Measurements from ENCODE around the gene CLIC6.
"Not testable (repeated sequence)": the region's sequence is repeated elsewhere in the genome, so short reads cannot be mapped to it uniquely, and the experiment has no call there.

Gene CLIC6

DNA sequence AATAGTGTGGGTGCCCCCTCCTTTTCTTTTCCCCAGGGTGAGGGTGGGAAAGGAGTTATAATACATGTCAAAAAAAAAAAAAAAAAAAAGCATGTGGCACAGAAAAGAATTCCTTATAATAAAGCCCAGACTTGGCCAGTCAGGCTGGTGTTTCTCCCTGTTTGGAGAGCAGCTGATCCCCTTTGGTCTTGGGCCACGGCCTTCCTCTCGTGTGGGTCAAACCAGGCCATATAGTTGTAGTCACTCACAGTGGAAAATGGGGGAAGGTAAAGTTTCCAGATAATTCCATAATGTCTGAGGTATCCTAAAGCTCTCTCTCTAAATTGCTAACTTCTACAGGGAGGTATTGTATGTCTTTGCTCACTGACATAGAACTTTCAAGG, 22.0 kb downstream of the CLIC6 start:
- in situ Hi-C loops (cut with HindIII; ENCODE audit: low sequenced_read_pairs) = no loop called here

DNA sequence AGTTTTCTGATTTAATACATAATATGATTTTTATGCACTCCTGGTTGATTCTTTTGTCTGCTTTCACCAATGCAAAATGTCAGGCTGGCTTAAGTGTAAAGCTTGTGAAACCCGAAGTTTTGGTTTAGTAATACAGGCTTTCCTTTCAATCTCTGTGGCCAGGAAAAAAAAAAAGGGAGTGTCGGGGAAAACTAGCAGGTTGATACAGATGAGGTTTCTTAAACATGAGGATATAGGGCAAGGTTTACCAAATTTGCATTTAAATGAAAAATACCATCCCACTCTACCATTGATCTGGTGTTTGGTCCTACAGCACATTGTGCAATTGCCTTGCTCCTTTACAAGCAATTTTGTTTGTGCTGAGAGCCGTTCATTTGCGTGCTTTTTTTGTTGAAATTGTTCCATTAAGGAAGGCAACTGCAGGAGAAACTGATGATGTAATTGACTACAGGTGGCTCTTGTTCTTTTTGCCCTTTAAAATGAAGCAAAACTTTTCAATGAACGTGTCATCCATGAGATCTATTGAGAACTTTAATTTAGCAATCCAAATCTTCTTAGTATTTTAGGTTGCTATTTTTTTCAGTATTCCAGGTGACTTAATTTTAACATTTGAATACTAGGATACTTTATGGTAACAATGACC, 22.7 kb downstream of the CLIC6 start:
- in situ Hi-C loops (cut with HindIII; ENCODE audit: low sequenced_read_pairs) = no loop called here

DNA sequence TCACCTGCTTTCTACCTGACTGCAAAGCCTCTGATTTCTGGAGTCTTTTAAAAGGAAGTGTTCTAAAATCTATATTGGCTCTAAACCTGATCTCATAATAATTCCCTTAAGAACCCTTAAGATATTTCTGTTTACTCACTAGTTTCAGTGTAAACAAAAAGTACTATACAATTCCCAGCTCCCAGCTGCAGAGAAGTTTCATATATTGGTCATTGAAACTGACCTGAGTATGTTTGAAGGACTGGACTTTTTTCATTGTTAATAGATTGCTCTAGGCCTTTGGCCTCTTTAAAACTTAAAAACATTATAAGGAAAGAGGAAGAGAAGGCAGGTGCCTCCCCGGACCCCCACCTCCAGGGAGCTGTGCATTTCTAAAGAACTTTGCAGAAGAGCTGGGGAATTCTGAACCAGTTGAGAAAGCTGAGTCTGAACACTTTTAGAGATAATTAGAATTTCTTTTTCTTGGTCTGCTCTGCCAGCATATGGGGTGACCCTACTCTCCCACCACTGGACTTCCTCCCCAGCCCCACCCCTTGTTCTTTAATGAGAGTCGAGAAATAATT, 23.7 kb downstream of the CLIC6 start:
- in situ Hi-C loops (cut with HindIII; ENCODE audit: low sequenced_read_pairs) = no loop called here

DNA sequence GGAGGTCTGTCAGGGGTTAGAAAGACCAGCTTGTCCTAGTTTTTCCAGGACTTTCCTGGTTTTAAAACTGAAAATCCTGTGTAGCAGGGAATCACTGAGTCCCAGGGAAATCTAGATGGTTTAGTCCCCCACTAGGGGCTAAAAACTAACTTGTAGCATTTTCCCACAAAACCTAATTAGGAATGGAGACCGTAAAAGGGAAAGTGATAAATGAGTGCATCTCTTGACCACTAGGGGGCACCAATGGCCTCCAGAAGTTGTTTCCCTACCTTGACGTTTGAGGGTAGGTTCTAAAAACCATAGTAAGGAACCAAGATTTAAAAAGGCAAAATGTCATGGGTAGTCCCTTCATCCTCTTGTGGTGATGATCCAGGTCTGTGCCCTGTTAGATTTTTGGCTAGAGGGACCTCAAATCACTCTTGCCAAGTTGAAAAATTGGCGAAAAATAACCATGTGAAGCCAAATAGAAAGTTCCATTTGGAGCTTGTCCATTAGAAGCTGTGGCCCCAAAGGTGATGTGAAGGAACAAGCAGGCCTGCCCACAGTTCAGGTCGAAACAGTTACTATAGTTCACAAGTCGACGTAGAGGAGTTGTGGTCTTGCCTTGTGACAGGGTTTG, 24.5 kb downstream of the CLIC6 start:
- in situ Hi-C loops (cut with HindIII; ENCODE audit: low sequenced_read_pairs) = no loop called here

DNA sequence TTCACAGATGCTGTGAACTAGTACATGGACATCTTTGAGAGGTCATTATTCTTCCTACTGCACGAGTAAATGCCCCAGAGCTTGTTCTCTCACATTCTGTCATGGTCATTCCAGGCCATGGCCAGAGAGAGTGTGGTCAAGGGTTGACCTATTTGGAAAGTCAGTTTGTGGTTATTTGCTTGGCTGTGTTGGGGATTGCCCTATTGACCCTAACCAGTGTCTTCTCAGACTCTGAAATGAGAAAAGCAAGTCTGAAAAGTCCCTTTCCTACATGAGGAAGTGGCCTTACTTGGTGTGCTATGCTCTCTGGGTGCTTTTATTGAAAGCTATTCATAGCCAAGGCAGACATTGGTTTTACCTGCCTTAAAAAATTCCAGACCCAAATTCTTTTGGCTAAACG, 26.6 kb downstream of the CLIC6 start:
- in situ Hi-C loops (cut with HindIII; ENCODE audit: low sequenced_read_pairs) = no loop called here

DNA sequence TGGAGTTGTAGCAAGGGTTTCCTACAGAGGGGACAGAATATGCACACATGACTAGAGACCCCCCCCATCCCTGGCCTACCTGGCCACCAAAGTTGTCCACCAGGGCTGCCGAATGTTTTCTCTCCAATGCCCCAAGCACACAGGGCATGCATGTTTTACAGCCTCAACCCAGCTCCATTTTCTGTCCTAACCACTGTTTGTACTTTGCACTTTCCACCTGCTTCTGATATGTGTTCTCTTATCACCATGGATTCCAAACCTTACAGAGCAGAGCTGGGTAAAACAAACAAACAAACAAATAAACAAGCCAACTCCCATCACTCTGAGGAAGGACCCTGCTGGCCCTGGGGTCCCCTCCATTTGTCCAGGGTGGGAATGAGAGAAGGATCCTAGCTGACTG, 27.3 kb downstream of the CLIC6 start:
- in situ Hi-C loops (cut with HindIII; ENCODE audit: low sequenced_read_pairs) = no loop called here

DNA sequence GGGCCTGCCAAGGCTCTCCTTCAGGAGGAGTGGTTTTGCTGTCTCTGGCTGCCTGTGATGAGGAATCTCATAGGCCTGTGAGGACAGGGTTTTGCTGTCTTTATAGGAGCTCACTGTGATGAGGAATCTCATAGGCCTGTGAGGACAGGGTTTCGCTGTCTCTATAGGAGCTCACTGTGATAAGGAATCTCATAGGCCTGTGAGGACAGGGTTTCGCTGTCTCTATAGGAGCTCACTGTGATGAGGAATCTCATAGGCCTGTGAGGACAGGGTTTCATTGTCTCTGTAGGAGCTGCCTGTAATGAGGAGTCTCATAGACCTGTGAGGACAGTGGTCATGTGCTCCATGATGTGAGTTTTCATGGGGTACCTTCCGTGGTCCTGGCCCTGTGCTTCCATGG, 29.0 kb downstream of the CLIC6 start:
- in situ Hi-C loops (cut with HindIII; ENCODE audit: low sequenced_read_pairs) = no loop called here

DNA sequence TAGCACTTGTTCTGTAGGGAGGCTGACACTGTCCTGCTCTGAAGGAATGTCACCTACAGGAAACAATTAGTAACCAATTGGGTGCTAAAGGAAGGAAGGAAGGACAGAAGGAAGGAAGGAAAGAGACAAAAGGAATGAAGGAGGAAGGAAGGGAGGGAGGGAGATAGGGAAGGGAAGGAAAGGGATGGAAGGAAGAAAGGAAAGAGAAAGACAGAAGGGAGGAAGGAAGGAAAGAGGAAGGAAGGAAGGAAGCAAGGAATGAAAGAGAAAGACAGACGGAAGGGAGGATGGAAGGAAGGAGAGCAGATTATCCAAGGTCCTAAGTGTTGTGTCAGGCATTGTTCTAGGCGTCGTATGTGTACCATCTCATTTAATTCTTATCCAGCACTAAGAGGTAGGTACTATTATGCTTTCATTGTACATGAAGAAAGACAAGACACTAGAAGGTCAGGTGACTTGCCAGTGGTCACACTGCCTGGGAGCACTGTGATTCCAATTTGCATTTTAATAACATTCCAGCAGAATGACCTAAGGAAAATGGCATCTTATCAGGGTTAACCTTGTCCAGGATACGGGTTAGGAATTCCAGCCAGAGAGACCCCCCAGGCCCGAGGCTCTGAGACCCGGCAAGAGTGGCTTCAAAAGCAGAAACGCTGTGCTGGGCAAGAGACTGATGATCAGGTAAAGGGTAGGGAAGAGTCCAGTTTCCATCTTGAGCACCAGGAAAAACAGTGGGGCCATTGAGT, 29.6 kb downstream of the CLIC6 start:
- in situ Hi-C loops (cut with HindIII; ENCODE audit: low sequenced_read_pairs) = no loop called here

DNA sequence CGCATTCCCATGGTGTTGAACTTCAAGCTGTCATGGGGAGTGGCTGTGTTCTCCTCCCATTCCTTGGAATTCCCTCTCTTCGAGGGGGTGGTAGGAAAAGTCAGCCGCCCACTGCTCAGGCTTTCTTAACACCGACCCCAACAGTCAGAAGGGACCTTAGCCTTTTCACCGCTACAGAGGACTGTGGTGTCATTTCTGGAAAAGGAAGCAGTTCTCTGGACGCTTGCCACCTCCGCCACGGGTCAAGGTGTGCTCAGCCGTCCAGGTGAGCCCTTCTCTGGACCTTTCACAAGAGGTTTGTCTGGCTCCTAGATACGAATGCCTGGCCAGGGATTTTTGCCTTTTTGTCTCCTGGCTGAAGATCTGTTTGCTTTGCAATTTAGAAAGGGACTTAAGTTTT, 31.8 kb downstream of the CLIC6 start:
- in situ Hi-C loops (cut with HindIII; ENCODE audit: low sequenced_read_pairs) = no loop called here

DNA sequence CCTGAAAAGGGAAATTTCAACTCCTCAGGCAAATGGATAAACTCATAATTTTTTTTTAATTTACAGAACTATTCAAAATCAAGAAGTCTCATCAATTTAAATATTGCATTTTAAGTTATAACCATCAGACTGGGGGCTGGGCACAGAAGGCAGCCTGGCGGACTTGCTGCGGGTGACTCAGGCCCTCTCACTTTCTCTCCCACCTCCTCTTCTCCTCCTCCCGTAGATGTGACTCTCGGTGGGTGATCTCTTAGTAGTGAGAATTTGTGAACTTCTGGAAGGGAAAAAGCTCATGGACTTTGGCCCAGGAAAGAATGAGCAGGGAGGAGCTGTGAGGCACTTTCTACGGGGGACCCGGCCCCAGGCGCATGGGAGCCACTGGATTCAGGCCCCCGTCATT, 32.9 kb downstream of the CLIC6 start:
- in situ Hi-C loops (cut with HindIII; ENCODE audit: low sequenced_read_pairs) = no loop called here

DNA sequence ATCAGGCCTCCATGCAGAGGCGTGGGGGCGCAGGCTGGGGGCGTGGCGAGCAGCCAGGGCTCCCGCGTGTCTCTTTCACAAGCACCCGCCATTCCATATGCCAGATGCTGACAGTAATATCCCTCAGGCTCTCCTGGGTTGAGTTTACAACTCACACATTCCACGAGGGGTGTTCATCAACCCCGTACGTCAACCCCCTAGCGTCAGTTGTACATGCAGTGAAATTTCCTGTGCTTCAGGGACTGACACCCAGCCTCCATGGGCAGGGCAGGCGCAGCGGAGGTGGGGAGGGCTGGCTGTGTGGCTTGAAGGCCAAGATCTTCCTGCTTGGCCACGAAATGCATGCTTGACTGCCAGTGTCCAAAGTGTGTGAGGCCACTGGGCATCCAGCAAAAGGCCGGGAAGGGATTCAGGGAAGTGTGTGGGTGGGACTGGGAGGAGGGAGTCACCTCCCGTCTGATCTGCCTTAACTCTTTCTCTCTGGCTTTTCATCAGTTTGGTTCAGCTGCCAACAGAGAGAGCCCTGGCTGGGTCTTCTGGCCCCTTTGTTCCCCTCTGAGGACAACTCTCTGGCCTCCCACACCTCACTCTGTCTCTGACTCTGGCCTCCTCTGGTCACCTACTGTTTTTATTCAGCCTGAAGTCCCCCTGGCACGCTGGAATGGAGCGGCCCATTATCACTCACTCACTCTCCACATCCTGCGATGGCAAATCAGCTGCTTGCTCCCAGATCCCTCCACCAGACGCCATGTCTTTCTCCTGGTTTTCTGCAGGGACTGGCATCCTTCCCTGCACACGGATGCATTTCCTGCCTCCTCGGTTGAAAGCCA, 33.8 kb downstream of the CLIC6 start:
- in situ Hi-C loops (cut with HindIII; ENCODE audit: low sequenced_read_pairs) = no loop called here

DNA sequence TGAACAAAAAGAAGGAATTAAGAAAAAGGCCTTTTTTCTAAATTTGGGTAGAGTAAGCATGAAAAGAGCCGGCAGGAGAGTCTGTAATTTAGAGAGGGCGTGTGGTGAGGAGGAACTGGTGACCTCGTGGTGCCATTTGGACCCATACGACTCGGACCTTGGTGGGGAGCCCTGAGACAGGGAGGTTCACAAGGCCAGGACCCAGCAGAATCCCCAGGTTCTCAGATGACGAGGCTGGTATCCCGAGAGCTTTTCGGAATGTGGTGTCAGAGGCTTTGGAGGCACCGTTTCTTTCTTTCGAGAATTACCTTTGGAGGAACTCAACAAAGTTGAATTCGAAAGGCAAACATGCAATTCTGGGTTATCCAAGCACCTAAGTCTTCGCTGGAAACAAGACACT, 34.8 kb downstream of the CLIC6 start:
- in situ Hi-C loops (cut with HindIII; ENCODE audit: low sequenced_read_pairs) = no loop called here

DNA sequence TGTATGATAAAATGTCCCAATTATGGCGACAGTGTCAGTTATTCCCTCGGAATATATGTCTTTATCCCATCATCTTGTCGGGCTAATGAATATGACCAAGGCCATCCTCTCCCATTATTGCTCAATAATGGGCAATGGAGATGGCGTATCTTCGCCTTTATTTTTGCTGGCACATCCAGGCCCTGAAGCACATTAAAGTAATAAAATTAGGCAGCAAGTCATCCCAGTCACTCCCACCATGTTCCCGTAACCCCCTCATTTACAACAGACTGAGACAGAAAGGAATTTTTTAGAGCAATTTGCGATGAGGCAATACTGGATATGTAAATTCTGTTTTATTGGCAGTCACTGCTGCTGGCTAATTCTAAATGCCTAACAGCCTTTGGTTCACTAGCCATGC, 35.3 kb downstream of the CLIC6 start:
- in situ Hi-C loops (cut with HindIII; ENCODE audit: low sequenced_read_pairs) = no loop called here

DNA sequence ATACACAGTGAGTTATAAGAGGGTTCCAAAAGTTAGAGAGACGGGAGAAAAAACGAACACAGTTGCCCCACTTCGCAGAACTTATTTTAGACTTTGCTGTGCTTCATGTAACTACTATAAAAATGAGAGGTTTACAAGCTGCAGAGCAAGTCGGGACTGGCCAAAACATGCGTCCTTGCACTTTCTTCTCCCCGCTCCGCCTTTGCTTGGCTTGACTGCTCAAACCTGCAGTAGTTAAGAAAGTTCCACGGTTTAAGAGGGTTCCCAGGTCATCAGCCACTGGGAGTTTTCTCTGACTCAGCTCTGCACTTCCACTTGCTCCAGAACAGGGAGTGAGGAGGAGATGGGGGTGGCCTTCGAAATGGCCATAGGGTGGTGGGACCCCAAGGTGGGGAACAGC, 36.2 kb downstream of the CLIC6 start:
- in situ Hi-C loops (cut with HindIII; ENCODE audit: low sequenced_read_pairs) = no loop called here

DNA sequence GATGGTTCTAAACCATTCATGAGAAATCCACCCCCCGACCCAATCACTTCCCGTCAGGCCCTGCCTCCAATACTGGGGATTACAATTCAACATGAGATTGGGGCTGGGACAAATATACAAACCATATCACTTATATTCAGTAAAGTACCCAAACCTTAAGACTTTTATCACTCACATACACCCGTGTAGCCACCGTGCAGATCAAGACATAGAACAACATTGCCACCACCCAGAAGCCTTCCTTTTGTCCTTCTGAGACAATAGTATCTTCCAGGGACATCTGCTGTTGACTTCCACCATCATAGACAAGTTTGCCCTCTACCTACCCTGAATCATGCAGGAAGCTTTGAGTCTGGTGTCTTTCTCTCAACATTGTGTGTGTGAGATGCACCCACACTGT, 37.5 kb downstream of the CLIC6 start:
- in situ Hi-C loops (cut with HindIII; ENCODE audit: low sequenced_read_pairs) = no loop called here

DNA sequence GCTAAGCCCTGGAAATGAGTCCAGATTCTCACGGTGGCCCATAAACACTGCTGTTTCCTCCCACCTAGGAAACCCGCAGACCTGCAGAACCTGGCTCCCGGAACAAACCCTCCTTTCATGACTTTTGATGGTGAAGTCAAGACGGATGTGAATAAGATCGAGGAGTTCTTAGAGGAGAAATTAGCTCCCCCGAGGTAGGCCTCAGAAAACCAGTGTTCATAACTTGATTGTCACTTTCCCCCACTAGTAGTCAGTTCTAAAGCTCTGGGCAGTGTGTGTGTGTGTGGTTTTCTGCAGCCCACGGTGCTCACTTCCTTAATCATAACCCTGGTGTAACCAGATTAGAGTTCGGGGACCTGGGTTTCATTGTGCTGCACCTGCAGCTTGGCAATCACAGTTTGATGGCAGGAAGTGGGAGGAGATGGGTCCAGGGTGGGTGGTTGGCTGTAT, 39.1 kb downstream of the CLIC6 start:
- in situ Hi-C loops (cut with HindIII; ENCODE audit: low sequenced_read_pairs) = no loop called here

DNA sequence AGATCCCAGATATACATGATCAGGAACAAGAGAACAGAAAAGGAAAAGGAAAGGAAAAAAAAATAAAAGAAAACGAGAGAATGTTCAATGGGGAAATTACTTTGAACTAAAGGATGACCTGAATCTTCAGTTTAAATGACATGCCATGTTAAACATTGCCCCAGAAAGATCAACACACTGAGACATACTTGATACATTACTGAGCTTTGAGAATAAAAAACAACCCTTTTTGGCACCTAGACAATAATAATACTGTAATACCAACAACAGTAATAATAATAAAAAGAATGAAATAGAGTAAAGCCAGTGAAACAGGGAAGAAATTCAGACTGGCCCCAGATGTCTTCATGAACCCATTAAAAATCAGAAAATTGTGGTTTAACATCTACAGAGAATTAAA, 44.8 kb downstream of the CLIC6 start:
- in situ Hi-C loops (cut with HindIII; ENCODE audit: low sequenced_read_pairs) = no loop called here

DNA sequence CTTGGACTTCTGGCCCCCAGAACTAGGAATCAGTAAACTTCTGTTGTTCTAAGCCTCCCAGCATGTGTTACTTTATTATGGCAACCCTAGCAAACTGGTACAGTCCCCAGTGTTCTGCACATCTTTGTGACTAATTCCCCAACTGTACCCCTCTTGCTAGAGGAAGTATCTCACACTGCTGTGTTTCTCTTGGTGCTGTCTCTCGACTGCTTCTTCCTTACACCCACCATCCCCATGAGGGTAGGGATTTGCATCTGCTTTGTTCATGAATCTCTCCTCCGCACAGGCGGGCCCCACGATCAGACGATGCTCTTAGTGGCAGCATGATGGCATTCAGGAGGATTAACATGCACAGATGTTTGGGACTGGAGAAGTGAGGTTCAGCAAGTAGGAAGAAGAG, 46.7 kb downstream of the CLIC6 start:
- in situ Hi-C loops (cut with HindIII; ENCODE audit: low sequenced_read_pairs) = no loop called here

DNA sequence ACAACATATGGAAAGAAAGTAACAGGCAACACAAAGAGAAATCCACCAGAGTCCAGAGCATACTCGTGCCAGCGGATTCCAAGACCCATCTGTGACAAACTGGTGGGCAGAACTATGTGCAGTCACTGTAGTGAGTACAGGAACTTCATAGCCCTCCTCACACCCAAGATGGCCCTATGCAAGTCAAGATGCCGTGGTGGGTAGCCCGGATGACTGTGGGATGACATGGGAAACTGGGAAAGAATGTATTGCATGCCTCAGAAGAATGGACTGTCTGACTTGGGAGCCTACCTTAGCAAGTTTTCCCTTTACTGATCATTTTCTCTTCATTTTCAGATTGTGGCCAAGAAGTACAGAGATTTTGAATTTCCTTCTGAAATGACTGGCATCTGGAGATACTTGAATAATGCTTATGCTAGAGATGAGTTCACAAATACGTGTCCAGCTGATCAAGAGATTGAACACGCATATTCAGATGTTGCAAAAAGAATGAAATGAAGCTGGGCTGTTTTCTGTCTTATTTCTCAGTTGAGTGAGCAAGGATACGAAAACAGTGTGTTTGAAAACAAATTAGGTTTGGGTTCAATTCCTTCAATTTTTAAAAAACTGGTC, 47.3 kb downstream of the CLIC6 start:
- in situ Hi-C loops (cut with HindIII; ENCODE audit: low sequenced_read_pairs) = no loop called here

DNA sequence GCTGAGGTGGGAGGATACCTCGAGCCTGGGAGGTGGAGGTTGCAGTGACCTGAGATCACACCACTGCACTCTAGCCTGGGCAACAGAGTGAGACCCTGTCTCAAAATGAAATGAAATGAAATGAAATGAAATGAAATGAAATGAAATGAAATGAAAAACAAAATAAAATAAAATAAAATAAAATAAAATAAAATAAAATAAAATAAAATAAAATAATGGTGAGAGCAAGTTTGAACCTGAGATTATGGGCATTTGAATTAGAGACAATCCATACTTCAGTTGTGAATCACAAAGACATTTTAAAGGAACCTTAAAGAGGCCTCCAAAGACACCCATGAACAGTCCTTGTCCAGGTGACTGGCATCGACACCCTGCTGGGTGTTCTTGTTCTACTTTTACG, 49.7 kb downstream of the CLIC6 start:
- in situ Hi-C loops (cut with HindIII; ENCODE audit: low sequenced_read_pairs) = not testable (repeated sequence)
